Body of pancreas (tissue), 4 donors: ENCODE results near the gene GEMIN2.

Source experiments
- POLR2A ChIP-seq, 3 donors: fragments of 450-650 bp; IDR thresholded peaks; one replicate each; pipeline ENCODE4 v1.6.1; 2016; ENCODE audit warnings: antibody characterized with exemption in 3 of 3, mild to moderate bottlenecking in 2 of 3
- TF ChIP-seq, protein P1 (sequence below), 7 experiments: fragments of 450-650 bp in 4 of 7; fragments of 200-600 bp in 3 of 7; sonication (generic) in 3 of 7; IDR thresholded peaks; one replicate each; pipeline ENCODE4 v1.5.1; 2016 to 2019; ENCODE audit warnings: antibody characterized with exemption in 7 of 7

DNA sequence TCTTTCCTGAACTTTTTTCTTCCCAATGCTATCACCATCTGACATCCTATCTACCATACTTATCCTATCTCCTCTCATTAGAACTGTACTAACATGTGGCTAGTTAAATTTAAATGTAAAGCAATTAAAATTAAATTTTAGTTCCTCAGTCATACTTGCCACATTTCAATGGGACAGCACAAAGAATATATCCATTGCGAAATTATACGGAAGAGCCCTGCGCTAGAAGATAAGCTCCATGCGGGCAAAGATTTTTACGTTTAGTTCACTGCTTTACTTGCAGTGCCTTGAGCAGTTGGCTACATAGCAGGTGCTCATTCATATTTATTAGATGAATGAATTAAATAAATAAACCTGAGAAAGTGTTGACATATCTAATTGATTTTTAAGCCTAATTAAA, 44.2 kb upstream of the GEMIN2 start:
- no peak for TF ChIP-seq POLR2A (IDR thresholded peaks at IDR 0.05)
- TF ChIP-seq, protein P1, sequence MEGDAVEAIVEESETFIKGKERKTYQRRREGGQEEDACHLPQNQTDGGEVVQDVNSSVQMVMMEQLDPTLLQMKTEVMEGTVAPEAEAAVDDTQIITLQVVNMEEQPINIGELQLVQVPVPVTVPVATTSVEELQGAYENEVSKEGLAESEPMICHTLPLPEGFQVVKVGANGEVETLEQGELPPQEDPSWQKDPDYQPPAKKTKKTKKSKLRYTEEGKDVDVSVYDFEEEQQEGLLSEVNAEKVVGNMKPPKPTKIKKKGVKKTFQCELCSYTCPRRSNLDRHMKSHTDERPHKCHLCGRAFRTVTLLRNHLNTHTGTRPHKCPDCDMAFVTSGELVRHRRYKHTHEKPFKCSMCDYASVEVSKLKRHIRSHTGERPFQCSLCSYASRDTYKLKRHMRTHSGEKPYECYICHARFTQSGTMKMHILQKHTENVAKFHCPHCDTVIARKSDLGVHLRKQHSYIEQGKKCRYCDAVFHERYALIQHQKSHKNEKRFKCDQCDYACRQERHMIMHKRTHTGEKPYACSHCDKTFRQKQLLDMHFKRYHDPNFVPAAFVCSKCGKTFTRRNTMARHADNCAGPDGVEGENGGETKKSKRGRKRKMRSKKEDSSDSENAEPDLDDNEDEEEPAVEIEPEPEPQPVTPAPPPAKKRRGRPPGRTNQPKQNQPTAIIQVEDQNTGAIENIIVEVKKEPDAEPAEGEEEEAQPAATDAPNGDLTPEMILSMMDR (IDR thresholded peaks at IDR 0.05), result no peak
